T-helper 1 cell treated with Interleukin-12 subunit alpha and Interleukin-12 subunit beta and Interleukin-4 antibody, amounts not matched to agents 30 ng/mL and 1 ng/mL, for 36 hours (primary cell): ENCODE measurements around the gene ZCCHC7. TPM values are rescaled to one million over a fixed set of nuclear protein-coding genes. Genes with fewer than 3 reads are reported as not detected.

Experiments
- intact Hi-C: fragments of 100-400 bp; cut with micrococcal nuclease; formaldehyde crosslinking; loops from one replicate; pipeline ENCODE4 v1.15.1; 2024
- total RNA-seq: library from RNA; stranded (reverse); gene quantifications from 2 replicates; pipeline ENCODE4 v1.2.3, GENCODE V29; 2022

The ZCCHC7 gene
- total RNA-seq, 1 donor from 2014 or later = 18.3 TPM

DNA sequence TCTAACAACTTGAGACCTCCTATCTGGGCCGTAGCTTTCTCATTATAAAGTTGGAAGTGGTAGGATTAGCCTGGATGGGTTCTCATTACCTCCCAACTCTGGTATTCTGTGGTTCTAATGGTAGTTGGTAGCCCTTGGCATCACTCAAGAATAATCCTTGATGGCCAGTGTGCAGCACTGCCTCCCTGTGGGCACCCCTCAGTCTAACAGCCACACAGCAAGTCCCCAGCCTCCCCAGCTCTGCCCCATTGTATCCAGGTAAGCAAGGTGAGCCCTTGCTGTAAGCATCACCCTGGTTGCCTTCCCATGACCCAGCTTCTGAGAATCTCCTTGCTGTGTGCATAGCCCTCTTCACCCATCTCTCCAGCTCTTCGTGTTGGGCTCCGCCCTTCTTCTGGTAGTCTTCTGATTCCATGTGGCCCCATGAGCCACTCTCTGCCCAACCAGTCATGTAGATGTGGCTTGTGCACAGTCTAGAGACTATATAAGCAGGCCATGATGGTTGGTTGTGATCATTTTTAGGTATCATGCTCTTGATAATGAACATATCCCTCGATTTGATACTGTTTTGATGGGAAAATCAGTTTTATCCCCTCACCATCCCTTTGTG is 244.5 kb downstream of the ZCCHC7 start:
- intact Hi-C loops = loop anchor here (1.0 kb wide), 2 partner anchors 369 to 492 kb away; no protein-coding TSS in a partner anchor

DNA sequence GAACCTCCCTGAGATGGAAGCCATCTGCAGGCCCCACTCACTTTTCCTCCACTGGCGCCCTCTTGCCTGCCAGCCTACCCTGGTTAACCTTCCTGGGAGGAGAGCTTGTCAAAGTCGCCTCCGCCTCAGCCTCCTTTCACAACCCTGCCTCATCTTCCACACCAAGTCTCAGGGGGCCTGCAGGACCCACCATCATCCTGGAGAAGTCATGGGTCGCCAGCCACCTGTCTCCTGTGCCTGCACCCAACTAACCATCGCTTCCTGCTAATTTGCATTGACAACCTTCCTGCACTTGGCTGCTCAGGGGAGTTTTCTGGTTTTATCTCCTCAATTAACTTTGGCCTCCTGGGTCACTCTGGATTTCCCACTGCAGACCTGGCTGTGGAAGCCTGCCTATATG is 249.3 kb downstream of the ZCCHC7 start:
- intact Hi-C loops = no loop called here

DNA sequence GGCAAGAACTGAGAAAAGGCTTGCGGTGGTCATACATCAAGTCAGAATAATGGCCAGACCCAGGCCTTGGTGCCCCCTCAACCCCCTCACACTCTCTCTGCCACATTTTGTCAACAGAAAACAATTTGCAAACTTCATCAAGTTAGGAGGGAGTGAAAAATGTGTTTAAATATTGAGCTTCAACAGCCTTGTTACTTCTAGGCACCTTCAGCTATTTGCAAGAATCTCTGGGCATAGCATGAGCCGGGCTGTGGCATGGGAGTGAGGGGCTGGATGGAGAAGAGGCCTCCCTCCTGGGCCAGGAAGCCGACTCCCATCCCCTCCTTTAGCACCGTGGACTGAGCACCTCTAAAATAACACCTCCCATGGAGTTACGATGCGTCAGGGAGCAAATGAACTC is 249.9 kb downstream of the ZCCHC7 start:
- intact Hi-C loops = no loop called here

DNA sequence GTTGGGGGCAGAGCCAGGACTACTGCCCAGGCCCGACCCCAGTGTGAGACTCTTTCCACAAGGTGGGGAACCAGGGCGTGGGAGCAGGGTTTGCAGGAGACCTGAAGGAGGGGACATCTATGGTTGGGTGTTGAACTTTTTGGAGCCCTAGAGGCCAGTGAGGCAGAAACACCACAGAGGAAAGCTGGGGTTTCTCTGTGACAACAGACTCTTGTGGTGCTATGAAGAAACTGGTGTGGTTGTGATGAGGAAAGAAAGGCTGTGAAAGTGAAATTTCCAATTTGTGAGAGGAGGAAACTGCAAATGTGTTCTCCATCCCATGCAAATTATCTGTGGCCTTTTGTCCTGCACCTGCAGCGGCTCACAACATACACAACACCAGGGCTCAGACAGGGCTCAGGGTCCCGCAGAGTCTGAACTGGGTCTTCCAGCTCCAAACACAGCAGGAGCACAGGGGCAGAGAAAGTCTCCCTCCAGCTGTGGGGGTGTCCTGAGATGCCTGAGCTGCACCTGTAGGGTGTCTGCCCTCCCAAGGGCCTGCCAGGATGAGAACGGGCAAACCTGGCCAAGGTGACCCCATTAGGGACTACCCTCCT is 250.7 kb downstream of the ZCCHC7 start:
- intact Hi-C loops = no loop called here

DNA sequence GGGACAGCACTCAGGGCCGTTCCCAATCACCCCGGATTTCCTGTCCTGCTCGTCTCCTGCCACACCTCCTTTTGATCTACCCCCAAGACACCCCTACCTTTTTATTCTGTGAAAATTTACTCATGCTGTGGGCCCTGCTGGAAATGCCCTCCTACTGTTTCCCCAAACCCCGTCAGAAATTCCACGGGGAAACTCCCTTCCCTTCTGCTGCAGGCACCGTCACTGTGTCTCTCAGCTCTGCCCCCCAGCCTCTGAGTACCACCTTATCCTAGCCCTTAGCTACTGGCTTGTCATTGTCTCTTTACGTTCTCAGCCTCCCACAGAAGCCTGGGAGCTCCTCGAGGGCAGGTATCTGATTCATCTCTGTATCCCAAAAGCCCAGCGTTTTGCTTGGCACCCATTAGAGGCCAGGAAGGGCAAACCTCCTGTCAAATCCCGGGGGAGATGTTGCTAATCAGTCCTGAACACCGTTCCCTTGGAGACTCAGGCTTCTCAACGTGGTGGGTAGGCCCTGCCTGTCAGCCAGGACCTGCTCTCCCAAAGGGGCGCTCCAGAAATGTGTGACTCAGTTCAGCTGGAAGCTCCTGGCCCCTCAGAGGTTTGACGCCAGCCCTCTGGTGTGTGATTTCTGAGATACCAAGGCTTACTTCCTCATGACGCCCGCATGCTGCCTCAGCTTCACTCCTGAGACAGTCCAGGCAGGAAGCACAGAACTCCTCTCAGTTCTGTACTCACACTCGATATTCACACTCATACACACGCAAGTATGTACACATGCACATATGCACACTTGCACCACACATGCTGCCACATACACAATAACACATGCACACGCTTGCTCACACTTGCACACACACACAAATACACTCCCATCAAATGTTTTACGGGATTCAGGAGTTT is 251.4 kb downstream of the ZCCHC7 start:
- intact Hi-C loops = no loop called here

DNA sequence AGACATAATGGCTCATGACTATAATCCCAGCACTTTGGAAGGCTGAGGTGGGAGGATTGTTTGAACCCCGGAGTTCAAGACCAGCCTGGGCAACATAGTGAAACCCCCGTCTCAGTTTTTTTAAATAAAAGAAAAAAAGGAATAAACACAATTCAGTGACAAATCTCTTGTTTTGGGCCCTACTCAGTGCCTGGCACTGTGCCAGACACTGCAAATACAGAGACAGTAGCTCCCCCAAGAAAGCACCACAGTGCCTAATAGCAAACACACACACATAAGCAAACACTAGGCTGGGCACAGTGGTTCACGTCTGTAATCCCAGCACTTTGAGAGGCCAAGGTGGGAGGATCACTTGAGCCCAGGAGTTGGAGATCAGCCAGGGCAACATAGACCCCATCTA is 252.5 kb downstream of the ZCCHC7 start:
- intact Hi-C loops = no loop called here

DNA sequence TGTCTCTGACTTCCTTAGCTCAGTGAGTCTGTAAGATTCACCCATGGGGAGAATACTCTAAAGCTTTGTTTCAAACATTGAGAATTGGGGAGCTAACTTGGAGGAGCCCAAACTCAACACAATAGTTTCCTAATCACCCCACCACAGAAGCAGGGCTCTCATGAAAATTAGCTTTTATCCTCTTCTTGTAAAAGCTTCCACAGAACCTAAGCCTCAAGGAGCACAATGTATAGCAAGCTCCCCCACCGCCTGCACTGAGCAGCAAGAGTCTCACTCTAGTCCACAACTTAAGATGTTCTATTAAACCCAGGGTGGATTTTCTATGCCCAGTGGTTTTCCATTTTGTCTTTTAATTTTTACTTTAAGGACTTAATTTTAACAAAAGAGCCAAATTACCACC is 253.2 kb downstream of the ZCCHC7 start:
- intact Hi-C loops = no loop called here

DNA sequence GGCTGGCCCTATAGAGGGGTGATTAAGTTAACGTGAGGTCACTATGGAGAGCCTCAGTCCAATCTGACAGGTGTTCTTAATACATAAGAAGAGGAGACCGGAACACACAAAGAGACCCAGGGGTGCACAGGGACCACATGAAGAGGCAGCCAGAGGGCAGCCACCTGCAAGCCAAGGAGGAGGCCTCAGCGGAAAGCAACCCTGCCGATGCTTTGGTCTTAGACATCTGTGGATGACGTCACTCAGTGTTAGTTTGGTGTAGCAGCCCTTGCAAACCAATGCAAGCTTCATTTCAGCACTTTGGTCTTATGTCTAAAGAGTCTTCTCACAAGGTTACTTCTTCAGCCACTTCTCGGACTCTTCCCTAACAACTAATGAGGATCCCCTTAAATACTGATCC is 254.5 kb downstream of the ZCCHC7 start:
- intact Hi-C loops = no loop called here

DNA sequence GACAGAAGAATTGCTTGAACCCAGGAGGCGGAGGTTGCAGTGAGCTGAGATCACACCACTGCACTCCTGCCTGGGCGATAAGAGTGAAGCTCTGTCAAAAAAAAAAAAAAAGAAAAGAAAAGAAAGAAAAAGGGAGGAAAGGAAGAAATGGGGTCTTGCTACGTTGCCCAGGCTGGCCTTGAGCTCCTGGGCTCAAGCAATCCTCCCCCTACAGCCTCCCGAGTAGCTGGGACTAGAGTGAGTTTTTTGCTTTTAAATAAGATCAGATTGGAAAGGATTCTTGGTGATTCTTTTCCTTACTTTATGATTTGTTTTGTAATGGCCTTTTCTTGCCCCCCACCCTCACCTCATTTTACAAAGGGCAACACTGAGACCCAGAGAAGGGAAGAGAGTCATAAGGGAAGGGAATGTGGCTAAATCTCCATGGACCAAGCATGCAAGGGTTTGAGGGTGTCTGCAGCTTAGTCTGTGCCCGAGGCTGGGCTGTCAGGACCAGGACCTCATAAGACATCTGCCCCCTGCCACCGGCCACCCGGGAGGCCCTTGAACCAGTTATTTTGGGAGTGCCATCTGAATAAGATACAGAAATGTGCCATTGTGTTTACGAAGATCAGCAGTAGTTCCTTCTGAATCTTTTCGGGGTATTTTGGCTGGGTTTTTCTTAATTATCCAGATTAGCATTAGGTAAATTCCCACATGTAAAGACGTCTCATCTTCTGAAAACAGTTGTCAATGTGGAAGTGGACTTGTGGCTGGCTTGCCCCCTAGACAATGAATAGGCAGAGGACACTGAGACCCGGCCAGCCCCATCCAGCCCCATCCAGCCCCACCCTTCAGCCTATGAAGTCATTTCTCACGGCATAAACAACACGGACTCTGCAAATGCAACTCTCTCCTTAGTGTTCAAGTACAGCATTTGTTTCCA is 257.6 kb downstream of the ZCCHC7 start:
- intact Hi-C loops = no loop called here

DNA sequence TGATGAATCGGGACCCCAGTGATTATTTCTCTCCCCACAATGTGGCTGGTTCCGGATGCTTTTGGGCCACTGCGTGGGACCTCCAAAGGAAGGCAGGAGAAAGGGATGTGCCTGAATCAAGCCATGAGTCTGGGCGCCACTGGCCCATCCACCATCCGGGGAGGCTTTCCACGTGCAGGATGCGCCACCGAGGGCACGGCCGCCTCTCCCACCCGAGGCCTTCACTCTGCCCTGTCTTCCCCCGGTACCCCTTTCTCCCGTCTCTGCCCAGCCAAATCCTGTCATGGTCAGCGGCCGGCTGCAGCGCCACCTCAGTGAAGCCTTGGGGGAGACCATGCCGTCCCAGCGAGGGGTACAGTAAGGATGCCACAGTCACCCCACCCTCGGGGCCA is 258.2 kb downstream of the ZCCHC7 start:
- intact Hi-C loops = no loop called here

DNA sequence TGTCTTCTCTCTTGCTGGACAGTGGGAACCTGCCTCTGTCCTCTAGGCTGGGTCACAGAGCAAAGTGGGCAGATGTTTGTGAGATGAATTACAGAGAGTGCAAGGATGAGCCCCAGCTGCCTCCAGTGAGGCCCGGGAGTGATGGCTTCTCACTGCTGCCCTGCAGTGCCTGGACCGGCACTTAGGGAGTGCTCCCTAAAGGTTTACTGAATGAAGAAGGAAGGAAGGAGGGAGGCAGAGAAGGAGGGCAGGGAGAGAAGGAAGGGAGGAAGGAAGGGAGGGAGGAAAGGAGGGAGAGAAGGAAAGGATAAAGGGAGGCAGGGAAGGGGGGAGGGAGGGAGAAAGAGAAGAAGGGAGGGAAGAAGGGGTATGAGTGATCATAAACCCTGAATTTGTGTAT is 259.5 kb downstream of the ZCCHC7 start:
- intact Hi-C loops = no loop called here

DNA sequence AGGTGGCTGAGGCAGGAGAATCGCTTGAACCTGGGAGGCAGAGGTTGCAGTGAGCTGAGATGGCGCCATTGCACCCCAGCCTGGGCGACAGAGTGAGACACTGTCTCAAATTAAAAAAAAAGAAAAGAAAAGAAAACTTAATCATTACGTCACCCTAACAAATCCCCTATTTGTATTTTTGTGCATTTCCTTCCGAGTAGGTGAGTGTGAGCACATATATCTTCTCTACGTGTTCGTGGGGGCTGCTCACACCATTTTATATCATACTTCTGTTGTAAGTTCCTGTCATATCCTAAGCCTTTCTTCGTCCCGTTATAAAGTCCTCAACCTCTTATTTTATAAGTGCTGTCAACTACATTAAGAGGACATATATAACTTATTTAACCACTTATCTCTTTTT is 260.2 kb downstream of the ZCCHC7 start:
- intact Hi-C loops = no loop called here

DNA sequence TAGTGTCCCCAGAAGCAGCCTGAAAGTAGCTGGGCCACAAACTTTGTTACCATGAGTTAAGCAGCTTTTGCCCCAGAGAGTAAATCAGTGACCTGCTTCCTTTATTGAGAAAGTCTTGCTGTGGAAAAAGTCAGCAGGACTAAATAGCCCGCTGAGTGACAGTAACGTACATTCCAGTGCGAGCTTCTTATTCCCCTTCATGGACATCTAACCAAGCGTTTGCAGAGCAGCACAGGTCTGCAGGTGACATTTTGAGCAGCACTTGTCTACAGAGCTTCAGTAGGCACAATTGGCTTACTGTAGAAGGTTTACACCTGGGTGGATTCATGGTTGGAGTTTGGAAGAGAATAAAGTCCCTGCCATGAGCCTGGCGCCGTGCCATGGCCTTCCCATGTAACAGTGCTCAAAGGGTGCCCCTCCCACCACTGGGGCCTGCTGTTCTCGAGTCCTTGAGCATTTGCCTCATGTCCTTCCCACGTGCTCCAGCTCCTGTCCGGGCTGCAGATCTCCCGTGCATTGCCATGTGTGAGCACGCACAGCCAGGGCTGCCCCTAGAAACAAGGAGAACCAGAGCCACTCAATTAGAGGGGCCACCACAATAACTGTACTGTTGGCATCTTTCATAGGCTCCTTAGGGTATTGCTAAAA is 260.8 kb downstream of the ZCCHC7 start:
- intact Hi-C loops = no loop called here

DNA sequence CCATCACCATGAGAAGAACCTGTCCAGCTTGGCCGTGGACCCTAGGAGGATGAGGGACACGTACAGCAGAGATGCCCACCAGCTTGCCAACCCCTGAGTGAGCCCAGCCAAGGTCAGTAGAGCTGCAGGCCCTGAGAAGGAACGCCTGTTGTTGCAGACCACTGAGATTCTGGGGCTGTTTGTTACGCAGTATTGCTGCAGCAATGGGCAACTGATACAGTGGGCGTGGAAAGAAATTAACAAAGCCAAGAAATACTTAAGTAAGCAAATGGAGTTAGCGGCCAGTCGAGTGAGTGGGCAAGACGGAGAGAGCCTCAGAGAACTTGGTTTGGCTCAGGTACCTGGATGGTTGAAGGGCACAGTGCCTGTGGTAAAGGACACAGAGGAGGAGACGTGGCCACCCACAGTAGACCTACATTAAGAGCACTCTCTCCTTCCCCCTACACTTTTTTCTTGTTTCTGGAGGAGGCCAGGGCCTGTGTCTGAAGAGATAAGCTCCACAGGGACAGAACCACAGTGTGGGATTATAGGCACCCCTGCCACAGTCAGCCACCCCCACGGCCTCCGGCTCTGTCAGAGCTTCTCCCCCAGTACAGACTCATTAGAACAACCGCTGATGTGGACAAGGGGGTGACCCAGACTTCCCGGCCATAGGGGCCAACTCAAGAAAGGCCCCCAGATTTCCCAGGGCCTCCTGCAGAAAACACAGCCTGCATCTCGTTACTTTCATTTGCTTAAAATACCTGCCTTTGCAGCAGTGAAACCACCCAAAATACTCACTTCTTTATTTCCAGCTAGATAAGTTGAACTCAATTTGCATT is 262.0 kb downstream of the ZCCHC7 start:
- intact Hi-C loops = no loop called here

DNA sequence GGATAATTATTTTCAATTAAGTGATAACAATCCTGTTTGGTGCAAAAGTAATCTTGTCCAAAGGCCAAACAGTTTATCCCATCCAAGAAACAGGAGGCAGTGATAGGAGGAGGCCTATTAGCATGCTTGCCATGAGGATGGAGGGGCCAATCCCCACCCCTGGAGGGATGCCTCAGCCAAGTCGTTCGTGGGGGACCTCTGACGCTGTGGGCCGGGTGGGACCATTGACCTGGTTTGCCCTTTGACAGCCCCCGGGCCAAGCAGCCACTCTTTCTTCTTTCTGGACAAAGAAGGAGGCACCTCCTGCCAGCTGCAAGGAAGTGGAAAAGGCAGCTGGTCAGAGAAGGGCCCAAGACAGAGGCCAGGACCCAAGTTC is 262.6 kb downstream of the ZCCHC7 start:
- intact Hi-C loops = no loop called here

DNA sequence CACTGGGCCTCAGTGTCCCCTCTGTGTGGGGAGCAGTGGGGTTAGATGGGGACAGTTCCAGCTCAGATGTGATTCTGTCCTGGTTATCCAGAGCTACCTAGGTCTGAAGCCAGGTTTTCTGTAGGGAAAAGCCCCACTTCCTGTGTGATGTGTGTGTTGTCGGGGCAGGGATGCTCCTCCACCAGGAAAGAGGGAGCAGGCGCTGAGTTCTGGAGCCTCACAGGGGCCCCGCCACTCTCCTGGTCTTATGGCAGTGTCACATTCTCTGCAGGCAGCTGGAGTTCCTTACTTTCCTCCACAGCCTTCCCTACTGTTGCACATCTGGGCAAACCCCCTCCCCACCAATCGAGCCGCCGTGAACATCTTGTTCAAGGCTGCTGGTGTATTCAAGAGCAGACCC is 263.0 kb downstream of the ZCCHC7 start:
- intact Hi-C loops = no loop called here

DNA sequence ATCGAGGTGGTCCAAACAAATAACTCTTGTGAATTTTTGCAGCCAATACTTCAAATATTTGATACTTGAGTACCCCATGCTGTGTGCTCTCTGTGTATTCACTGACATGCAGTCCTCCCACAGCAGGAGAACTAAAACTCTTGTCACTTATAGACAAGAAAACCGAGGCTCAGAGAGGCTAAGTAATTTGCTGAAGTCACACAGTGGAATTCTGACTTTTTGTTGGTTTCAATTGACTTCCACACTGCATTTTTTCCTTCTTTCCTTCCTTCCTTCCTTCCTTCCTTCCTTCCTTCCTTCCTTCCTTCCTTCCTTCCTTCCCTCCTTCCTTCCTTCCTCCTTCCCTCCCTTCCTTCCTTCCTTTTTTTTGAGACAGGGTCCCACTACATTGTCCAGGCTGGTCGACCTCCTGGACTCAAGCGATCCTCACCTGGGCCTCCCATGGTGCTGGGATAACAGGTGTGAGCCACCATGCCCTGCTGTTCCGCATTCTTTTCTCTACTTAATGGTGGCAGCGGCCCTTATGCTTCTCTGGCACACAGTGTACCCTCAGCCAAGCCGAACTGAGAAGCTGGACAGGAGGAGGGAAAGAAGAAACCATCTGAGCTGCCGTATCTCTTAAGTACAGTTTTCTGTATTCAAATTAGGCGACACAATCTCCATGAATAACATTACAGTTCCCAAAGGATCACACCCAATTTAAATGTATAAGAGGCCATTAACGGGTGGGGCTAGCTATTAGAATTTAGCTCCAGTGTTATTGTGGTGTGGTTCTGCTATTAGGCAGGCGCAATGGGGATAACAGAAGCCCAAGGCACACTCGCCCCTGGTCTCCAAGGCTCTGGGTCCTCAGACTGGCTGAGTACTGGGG is 263.7 kb downstream of the ZCCHC7 start:
- intact Hi-C loops = no loop called here

DNA sequence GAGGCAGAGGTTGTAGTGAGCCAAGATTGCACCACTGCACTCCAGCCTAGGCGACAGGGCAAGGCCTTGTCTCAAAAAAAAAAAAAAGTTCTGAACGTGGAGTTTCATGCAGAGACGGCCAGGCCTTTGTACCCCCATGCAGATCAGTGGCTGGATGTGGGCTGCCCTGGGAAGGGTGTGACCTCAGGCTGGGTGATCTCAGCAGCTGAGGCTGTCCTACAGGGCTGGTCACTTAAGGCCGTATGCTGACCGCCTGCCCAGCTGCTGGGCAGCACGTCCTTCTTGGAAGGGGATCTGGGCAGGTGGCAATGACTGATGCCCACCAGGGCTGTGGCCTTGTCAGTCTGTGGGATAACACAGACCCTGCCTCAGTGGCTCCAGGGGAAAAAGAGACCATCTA is 264.9 kb downstream of the ZCCHC7 start:
- intact Hi-C loops = no loop called here

DNA sequence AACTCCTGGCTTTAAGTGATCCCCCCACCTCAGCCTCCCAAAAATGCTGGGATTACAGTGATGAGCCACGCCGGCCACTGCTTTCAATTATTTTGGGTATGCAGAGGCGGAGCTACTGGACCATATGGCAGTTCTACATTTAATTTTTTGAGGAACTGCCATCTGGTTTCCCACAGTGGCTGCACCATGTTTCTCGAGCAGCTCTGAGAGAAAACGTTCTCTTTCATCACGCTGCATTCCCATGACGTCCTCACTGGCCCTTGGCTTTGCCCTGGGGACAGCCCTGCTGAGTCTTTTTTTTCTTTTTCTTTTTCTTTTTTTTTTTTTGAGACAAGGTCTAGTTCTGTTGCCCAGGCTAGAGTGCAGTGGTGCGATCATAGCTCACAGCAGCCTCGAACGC is 266.6 kb downstream of the ZCCHC7 start:
- intact Hi-C loops = no loop called here
